Neural cell (in vitro differentiated cells): ENCODE results near the gene FTSJ3.
"Not testable (repeated sequence)": the region's sequence is repeated elsewhere in the genome, so short reads cannot be mapped to it uniquely, and the experiment has no call there.

Experiments
- EP300 ChIP-seq: fragments of 450-650 bp; conservative IDR thresholded peaks from 2 replicates; pipeline ENCODE4 v1.6.1; 2014; ENCODE audit warnings: antibody characterized with exemption, mild to moderate bottlenecking, moderate library complexity; ENCODE audit not compliant: poor library complexity, severe bottlenecking
- EZH2 ChIP-seq: fragments of 200-600, 300-800 bp; shearing (Covaris generic), sonication (generic); IDR thresholded peaks from 2 replicates; pipeline ENCODE4 v1.6.1; 2014; ENCODE audit warnings: antibody characterized with exemption, low read length, borderline replicate concordance, mild to moderate bottlenecking; ENCODE audit not compliant: insufficient read depth, poor library complexity, severe bottlenecking
- MXI1 ChIP-seq: fragments of 450-650 bp; conservative IDR thresholded peaks from 2 replicates; pipeline ENCODE4 v1.6.1; 2014; ENCODE audit warnings: antibody characterized with exemption, mild to moderate bottlenecking; ENCODE audit not compliant: poor library complexity, severe bottlenecking
- POLR2AphosphoS5 ChIP-seq: IDR thresholded peaks from 2 replicates; pipeline ENCODE4 v1.6.1; 2012
- RAD21 ChIP-seq: fragments of 450-650 bp; conservative IDR thresholded peaks from 2 replicates; pipeline ENCODE4 v1.6.1; 2014; ENCODE audit warnings: antibody characterized with exemption, mild to moderate bottlenecking, moderate library complexity
- SMC3 ChIP-seq: fragments of 450-650 bp; conservative IDR thresholded peaks from 2 replicates; pipeline ENCODE4 v1.6.1; 2014; ENCODE audit warnings: antibody characterized with exemption, mild to moderate bottlenecking, moderate library complexity; ENCODE audit not compliant: poor library complexity
- TAF1 ChIP-seq: IDR thresholded peaks from 2 replicates; pipeline ENCODE4 v1.6.1; 2012; ENCODE audit warnings: low read depth
- TF ChIP-seq, protein P1 (sequence below): fragments of 450-650 bp; IDR thresholded peaks from 2 replicates; pipeline ENCODE4 v1.5.1; 2014; ENCODE audit warnings: antibody characterized with exemption, mild to moderate bottlenecking, moderate library complexity; ENCODE audit not compliant: poor library complexity, severe bottlenecking
- TF ChIP-seq, protein P2 (sequence below): IDR thresholded peaks from 2 replicates; pipeline ENCODE4 v1.6.1; 2012; ENCODE audit warnings: borderline replicate concordance

- not testable (repeated sequence) for TF ChIP-seq POLR2AphosphoS5, EZH2, TAF1, EP300, RAD21, SMC3, MXI1
- TF ChIP-seq, protein P1, sequence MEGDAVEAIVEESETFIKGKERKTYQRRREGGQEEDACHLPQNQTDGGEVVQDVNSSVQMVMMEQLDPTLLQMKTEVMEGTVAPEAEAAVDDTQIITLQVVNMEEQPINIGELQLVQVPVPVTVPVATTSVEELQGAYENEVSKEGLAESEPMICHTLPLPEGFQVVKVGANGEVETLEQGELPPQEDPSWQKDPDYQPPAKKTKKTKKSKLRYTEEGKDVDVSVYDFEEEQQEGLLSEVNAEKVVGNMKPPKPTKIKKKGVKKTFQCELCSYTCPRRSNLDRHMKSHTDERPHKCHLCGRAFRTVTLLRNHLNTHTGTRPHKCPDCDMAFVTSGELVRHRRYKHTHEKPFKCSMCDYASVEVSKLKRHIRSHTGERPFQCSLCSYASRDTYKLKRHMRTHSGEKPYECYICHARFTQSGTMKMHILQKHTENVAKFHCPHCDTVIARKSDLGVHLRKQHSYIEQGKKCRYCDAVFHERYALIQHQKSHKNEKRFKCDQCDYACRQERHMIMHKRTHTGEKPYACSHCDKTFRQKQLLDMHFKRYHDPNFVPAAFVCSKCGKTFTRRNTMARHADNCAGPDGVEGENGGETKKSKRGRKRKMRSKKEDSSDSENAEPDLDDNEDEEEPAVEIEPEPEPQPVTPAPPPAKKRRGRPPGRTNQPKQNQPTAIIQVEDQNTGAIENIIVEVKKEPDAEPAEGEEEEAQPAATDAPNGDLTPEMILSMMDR, result not testable (repeated sequence)
- TF ChIP-seq, protein P2, sequence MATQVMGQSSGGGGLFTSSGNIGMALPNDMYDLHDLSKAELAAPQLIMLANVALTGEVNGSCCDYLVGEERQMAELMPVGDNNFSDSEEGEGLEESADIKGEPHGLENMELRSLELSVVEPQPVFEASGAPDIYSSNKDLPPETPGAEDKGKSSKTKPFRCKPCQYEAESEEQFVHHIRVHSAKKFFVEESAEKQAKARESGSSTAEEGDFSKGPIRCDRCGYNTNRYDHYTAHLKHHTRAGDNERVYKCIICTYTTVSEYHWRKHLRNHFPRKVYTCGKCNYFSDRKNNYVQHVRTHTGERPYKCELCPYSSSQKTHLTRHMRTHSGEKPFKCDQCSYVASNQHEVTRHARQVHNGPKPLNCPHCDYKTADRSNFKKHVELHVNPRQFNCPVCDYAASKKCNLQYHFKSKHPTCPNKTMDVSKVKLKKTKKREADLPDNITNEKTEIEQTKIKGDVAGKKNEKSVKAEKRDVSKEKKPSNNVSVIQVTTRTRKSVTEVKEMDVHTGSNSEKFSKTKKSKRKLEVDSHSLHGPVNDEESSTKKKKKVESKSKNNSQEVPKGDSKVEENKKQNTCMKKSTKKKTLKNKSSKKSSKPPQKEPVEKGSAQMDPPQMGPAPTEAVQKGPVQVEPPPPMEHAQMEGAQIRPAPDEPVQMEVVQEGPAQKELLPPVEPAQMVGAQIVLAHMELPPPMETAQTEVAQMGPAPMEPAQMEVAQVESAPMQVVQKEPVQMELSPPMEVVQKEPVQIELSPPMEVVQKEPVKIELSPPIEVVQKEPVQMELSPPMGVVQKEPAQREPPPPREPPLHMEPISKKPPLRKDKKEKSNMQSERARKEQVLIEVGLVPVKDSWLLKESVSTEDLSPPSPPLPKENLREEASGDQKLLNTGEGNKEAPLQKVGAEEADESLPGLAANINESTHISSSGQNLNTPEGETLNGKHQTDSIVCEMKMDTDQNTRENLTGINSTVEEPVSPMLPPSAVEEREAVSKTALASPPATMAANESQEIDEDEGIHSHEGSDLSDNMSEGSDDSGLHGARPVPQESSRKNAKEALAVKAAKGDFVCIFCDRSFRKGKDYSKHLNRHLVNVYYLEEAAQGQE, result not testable (repeated sequence)
Observed at GRCh38 chr17:63796375-63796774, 31.1 kb downstream of the FTSJ3 start.
